LNCaP clone FGC (cell line): ENCODE results near the gene LARP1B.
"Not testable (repeated sequence)": the region's sequence is repeated elsewhere in the genome, so short reads cannot be mapped to it uniquely, and the experiment has no call there.

Experiments
- DNase-seq: peaks from one replicate; pipeline ENCODE4 v3.0.0-alpha.2; 2011; ENCODE audit warnings: low read depth
- H3K4me3 ChIP-seq: 2 replicates; pipeline ENCODE4 v1.5.1; 2011; ENCODE audit warnings: mild to moderate bottlenecking, low read depth, low read length, control low read depth
- CTCF ChIP-seq: IDR thresholded peaks from 2 replicates; pipeline ENCODE4 v1.5.1; 2012; ENCODE audit warnings: mild to moderate bottlenecking; ENCODE audit not compliant: control insufficient read depth, insufficient read depth; ENCODE audit errors: extremely low read depth

Gene LARP1B

GRCh38 chr4:128060699-128061565 is at the start of gene LARP1B:
TSS of gene LARP1B (plus strand) at chr4:128061312. CDS start at chr4:128074952, 13,640 bp downstream.
- peak within 1 kb of the TSS; percentile 68 for H3K4me3 ChIP-seq
- DNase-seq = peak; percentile 83
- TF ChIP-seq CTCF = no peak

GRCh38 chr4:128025319-128025718 is 35.8 kb upstream of the LARP1B start:
- TF ChIP-seq CTCF = no peak
- H3K4me3 ChIP-seq = no peak overlapping the region
- no peak for DNase-seq

GRCh38 chr4:128029907-128030306 is 31.2 kb upstream of the LARP1B start:
- DNase-seq = no peak
- no peak overlapping the region for H3K4me3 ChIP-seq
- TF ChIP-seq CTCF = no peak

GRCh38 chr4:128031756-128032384 is 29.2 kb upstream of the LARP1B start:
- no peak overlapping the region for H3K4me3 ChIP-seq
- TF ChIP-seq CTCF = no peak
- DNase-seq = no peak

- no peak overlapping the region for H3K4me3 ChIP-seq
- DNase-seq = no peak
- no peak for TF ChIP-seq CTCF
Observed at GRCh38 chr4:128039568-128039967, 21.5 kb upstream of the LARP1B start.

GRCh38 chr4:128047019-128047418 is 14.1 kb upstream of the LARP1B start:
- H3K4me3 ChIP-seq, DNase-seq: not testable (repeated sequence)

- H3K4me3 ChIP-seq, DNase-seq: not testable (repeated sequence)
Observed at GRCh38 chr4:128047514-128047913, 13.6 kb upstream of the LARP1B start.

- not testable (repeated sequence) for DNase-seq, H3K4me3 ChIP-seq
- TF ChIP-seq CTCF = peak; percentile 29; the same call in 1 of the 2 replicates
Observed at GRCh38 chr4:128051229-128051628, 9.9 kb upstream of the LARP1B start.

- DNase-seq, H3K4me3 ChIP-seq: not testable (repeated sequence)
Observed at GRCh38 chr4:128054907-128055306, 6.2 kb upstream of the LARP1B start.

- DNase-seq, H3K4me3 ChIP-seq: not testable (repeated sequence)
Observed at GRCh38 chr4:128055441-128056206, 5.5 kb upstream of the LARP1B start.
